Suppressor macrophage treated with lipopolysaccharide for 4 hours (primary cell): ENCODE measurements around the gene CWF19L1.

Experiments
- DNase-seq: peaks from one replicate; pipeline ENCODE4 v3.0.0-alpha.2; 2020

Gene CWF19L1

DNA sequence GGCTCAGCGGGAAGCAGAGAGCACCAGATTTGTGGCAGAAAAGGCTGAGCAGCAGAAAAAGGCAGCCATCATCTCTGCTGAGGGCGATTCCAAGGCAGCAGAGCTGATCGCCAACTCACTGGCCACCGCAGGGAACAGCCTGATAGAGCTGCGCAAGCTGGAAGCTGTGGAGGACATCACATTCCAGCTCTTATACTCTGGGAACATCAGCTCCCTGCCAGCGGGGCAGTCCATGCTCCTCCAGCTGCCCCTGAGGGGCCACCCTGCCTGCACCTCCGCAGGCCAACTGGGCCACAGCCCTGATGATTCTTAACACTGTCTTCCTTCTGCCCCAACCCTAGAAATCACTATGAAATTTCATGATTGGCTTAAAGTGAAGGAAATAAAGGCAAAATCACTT, 18.6 kb downstream of the CWF19L1 start:
- DNase-seq = no peak

DNA sequence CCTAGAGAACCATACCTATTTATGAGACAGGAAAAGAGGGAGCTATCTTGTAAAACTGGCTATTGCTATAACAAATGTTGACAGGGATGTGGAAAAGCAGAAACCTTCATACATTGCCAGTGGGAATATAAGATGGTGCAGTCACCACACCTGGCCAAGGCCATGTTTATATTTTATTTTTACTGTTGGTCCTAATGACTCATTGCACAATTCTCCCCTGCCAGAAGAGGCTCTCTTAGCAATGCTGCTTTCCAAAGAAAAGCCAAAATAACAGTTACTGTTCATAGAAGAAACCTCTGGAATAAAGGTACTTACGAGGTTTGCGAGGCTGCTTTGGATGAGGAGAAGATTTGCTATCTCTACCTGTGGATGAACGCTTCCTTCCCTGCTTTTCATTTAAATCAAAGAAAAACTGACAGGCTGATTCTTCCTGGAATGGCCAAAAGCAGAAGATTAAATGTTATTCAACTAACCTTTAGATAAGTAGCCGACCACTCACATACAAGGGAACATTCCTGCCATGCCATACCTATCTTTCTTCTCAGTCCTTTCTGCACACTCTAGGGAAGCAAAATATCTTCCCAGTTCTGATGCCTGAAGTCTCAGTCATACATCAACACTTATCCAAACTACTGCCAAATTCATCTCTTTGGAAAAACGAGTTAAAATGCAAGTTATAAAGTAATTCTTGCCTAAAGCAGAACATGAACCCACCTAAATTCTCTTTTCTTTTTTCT, 21.8 kb downstream of the CWF19L1 start:
- no peak for DNase-seq

DNA sequence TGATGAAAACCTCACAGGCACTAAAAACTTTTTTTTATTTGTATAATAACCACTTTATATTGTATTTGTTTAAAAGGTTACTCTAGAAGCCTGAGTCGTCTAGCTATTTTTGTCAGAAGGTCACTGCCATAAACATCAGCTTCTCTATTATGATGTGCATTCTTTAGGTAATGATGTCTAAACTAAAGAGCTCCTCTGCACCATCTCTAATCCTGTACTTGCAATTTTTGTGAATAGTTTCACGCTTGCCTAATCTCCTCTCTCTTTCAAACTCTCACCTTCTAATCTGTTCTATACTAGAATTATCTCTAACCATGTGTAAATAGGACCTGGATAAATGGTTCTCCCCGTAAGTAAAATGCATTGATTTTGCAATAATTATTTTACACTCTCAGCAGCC, 27.6 kb downstream of the CWF19L1 start:
- DNase-seq = no peak

DNA sequence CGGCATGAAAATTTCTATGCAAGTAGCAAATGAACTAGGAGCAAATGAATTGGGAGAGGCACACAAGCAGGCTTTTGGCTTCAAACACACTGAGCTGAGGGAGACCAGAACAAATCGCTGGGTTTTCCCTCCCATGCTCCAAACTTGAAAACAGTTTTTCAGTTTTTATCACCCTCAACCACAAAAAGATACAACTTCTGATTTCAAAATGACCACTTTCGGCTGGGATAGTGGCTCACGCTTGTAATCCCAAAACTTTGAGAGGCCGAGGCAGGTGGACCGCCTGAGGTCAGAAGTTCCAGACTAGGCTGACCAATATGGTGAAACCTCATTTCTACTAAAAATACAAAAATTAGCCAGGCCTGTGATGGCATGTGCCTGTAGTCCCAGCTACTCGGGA, 29.0 kb downstream of the CWF19L1 start:
- no peak for DNase-seq

DNA sequence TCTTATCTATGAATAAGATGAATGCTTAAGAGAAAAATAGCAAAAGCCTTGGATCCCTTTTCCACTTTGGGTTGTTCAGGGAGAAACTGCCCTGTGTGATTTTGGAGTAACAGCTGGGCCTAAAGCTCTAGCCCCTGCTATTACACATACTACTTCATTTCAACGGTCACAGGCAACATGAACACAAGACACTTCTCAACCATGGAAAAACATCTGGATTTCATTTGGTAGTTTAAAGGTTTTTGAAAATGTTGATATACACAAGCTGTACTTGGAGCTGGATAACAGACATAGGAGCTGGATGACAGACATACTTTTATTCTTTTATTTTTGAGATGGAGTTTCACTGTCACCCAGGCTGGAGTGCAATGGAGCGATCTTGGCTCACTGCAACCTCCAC, 35.3 kb downstream of the CWF19L1 start:
- DNase-seq = no peak

DNA sequence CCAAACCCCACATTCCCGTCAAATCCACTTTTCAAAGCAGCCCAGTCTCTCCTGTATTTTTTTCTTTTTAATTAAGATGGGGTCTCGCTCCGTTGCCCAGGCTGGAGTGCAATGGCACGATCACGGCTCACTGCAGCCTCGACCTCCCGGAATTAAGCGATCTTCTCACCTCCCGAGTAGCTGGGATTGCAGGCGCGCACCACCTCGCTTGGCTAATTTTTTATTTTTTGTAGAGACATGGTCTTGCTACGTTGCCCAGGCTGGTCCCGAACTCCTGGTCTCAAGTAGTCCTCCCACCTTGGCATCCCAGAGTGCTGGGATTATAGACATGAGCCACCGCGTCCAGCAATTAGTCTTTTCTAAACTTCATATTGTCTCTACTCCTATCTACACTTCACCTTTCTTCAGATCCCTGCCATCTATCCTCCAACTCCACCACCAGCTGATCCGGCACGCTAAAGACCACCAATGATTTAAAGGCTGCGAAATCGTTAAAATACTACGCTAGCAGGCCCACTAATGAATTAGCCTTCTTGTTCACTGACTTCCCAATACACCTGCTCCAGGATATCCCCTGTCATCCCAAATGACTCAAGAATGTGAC, 37.5 kb downstream of the CWF19L1 start:
- no peak for DNase-seq

DNA sequence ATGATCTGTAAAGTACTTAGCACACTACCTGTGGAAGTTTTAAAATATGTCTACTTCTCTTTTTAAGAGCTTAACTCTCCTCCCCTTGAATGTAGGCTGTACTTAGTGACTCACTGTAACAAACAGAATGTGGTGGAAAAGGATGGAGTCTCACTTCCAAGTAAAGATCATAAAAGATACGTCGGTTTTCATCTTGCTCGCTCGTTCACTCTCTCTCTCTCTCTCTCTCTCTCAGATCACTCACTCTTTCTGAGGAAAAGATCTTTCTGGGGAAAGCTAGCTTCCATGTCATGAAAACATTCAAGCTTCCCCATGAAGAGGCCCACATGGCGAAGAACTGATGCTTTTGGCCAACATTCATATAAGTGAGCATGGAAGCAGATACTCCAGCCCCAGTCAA, 43.6 kb downstream of the CWF19L1 start:
- no peak for DNase-seq

DNA sequence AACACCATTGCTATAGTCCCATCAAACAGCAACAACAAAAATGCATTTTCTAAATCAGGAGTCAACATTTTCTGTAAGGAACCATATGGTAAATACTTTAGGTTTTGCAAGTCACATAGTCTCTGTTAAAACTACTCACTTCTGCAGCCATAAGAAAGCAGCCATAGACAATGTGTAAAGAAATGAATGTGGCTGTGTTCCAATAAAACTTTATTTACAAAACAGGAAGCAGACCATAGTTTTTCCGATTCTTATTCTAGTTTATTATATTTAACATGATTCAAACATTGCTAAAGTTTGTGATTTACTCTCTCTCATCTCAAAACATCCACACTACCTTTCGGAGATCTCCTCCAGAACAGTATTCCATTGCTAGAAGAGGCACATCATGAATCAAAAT, 44.9 kb downstream of the CWF19L1 start:
- no peak for DNase-seq

DNA sequence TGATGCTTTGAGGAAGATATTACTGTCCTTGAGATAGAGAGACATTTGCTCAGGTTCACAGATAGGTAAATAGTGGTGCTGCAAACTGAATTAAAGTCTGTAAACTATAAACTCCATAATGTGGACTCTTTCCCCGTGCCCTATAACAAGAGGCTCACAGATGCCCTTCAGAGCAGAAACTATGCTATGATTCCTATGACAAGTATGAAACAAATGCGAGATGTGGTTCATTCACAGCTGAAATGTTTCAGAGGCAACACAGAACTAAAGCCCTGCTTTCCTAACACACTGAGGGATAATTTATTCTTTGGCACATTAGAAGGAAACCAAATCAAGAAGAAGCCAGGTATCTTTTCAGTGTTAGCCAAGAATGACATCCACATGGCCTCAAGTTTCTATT, 51.4 kb downstream of the CWF19L1 start:
- DNase-seq = no peak

DNA sequence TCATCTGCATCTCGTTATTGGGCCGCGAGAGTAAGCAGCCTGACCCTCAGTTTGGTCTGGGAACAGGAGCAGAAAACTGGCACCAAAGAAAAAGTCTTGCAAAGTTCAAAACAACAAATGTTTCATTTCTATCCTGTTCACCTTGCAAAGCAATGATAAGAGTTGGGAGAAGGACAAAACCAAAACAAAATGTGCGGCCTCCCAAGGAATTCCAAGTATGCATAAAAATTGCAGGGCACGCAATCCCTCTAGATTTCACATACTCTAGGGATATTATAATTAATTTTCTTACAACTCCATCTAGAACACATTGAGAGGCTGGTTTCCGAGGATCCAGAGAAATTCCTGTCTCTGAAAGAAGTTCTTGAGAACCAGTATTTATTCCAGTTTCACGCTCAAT, 58.1 kb downstream of the CWF19L1 start:
- no peak for DNase-seq

DNA sequence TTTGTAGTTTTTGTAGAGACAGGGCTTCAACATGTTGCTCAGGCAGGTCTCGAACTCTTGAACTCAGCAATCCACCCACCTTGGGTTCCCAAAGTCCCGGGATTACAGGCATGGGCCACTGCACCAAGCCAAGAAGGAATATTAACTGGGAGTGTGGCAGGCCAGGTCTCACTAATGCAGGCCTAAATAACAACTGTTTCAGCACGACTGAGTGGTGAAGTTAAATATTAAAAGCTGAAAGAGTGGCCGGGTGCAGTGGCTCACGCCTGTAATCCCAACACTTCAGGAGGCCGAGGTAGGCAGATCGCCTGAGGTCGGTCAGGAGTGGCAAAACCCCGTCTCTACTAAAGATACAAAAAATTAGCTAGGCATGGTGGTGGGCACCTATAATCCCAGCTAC, 59.2 kb downstream of the CWF19L1 start:
- no peak for DNase-seq

DNA sequence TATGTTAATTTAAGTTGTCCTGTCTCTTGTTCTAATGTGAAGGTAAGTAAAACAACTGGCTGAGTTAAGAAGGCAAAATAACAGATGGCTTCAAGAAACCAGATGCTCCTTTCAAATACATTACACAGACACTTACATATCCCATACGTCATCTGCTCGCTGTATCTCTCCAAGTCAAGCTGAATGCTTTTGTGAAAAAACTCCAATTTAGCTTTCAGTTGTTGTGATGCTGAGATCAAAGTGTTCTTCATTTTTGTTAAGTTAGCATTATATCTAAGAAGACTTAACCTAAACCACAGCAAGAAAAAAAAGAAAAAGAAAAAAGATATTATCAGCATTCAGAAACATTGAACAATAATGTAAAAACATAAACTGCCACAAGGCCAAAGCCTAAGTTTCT, 63.1 kb downstream of the CWF19L1 start:
- DNase-seq = no peak

DNA sequence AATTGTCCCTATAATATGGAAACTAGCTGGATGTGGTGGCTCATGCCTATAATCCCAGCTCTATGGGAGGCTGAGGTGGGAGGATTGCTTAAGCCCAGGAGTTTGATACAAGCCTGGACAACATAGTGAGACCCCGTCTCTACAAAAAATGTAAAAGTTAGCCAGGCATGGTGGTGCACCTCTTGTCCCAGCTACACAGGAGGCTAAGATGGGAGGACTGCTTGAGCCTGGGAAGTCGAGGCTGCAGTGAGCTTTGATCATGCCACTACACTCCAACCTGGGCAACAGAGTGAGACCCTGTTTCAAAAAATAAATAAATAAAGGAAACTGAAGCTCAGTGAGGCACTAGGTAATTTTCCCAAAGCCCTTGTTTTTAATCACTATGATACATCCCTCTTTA, 65.9 kb downstream of the CWF19L1 start:
- no peak for DNase-seq

DNA sequence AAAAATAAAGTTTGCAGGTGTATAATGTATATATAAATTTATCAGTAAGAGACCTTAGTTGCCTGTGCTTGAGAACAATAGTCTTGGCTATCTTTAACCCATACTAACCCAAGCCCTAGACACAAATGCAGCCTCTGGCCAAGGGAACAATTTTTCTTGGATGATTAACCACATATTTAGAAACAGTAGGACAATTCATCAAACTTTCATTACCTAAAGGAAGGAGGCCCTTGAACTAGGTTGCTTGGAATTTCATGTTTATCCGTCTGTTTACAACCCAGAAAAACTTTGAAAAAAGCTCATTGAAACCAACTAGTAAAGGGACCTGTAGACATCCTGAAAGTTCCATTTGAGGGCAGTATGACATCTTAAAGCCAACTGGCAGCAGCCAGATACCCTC, 72.7 kb downstream of the CWF19L1 start:
- DNase-seq = no peak

DNA sequence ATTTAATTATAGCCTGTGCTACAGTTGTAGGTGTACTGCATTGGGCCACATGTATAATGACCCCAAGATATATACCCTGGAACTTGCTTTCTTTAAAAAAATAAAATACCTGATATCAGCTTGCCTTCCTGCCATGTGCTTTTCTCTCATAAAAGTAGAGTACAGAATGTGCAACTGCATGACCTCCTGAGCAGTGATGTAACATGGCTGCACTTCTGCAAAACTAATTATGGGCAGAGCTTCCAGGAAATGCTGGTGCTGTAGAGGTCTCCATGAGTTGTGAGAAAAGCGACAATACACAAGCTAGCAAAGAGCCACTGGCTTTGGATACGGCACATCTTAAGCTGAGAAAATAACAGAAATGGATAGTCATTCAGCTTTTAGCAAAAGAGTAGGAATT, 75.1 kb downstream of the CWF19L1 start:
- peak; percentile 72 for DNase-seq

DNA sequence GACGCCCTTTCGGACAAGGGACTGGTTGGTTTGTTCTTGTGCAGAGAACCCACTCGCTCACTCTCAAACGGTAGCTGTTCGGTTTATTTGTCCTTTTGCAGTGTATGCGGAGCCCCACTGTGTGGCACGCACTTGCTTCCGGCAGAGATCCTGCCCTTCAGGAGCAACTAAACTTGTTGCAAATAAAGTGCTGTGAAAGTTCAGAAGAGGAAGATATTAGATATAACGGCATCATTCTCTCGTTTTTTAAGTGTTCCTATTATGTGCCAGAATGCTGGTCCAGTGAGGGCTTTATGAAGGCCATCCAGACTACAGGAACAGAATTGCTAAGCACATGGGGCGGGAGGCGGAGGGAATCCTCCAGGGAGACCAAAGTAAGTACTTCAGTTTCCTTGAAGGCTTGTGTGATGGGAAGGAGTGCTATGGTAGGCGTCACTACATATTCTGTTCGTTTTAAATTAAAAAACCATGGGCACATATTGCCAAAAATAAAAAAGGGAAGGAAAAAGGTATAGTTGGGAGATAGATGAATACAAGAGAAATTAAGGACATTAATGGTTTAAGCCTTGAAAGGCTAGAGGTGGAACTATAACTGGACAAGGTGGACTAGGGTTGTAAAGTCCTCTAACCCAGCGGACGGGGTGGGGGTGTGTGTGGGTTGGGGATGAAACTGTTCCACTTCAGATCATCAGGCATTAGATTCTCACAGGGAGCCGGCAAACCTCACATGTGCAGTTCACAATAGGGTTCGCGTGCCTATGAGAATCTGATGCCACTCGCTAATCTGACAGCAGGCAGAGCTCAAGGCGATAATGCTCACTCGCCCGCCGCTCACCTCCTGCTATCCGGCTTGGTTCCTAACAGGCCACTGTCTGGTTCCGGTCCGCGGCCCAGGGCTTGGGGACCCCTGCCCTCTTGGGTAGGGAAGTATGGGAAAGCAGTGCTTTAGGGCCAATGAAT, 80.9 kb downstream of the CWF19L1 start:
- DNase-seq = peak; percentile 21

DNA sequence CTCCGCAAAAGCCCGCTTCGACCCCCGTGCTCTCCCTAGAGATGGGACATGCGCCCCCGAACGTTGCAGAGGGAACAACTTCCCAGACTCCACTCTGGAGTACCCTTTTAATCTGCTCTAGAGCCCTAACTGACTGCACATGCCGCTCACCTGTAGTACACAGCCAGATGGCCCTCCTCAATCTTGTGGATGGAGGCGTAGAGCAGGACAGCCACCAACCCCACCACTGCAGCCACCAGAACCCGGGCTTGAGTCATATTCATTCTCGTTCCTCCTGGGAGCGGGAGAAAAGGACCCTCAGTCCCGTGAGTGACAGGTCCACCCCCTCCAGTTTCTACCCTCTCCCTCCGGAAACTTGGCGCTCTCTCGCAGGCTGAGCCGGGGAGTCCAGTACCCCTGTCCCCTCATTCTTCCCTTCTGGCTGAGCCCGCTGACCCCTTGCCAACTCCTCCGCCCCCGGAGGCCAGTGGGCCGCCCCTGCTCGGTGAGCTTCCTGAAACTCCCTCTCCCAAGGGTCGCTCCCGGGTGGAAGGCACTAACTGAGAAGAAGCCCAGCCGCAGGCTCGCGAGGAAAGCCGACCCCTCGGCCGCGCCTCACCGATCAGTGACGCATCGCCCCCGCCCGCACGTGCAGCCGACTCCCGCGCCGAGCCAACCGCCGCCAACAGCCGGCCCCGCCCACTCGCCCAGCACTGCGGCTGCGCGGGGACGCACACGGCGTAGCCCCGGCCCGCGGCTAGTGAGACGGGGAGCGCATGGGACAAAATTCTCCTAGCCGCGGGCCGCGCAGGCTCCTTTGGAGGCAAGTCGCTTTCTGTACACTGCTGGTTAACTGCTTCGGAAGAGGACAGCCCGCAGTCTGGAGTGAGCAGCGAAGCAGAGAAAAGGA, 81.8 kb downstream of the CWF19L1 start, which contains the start of gene ERLIN1:
ERLIN1 (minus strand) TSS at position 666 of the 889 bp plus-strand sequence; CDS start at position 263, 403 bp downstream.
- peak; percentile 97 for DNase-seq

DNA sequence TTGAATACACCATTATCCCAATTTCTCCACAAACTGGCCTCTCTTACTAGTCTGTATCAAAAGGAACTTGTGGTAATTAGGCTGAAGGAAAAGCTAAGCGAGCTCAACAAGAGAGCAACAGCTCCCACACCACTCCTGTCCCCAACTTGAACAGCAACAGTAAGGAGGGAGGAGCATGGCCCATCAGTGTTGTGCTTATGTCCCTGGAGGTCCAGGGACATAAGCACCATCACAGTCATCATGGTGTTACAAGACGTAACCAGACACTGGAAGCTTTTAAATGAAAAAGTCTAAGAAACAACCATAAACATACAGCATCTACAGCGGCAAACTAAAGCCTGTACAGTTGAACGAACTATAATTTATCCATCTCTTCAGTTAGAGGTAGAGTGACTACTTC, 82.6 kb downstream of the CWF19L1 start:
- peak; percentile 6 for DNase-seq

DNA sequence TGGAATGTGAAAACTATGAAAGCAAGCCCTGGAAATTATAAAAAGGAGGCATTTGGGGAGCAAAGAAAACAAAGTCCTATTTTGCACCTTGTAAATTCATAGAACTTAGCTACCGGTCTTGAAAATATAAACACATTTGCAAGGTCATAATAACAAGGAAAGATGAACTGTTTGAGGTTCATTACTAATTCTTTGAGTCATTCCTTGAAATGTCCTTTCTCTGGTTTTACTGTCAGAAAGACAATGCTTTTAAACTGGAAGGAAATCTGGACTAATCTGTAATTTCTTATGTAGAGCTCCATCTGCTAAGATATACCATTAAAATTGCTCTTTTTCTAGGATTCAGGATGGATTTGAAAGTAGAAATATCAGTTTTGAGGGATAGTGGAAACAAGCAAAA, 83.0 kb downstream of the CWF19L1 start:
- peak; percentile 11 for DNase-seq

DNA sequence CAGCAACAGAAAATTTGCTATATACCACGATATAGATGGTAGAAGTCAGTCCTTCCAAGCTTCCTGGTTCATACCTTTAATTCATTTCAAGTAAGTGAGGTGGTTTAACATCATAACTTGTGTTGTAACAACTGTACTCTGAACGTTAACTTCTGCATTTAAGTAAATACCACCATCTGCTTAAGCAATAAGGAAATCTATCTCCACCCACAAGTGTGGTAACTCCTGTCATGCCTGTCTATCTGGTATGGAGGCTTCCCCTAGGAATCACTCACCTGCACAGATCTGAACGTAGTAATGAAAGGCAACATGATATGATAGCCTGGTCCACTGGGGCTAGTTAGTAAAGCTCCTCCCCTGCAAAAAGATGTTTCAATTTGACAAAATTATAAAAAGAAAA, 84.0 kb downstream of the CWF19L1 start:
- DNase-seq = peak; percentile 77

DNA sequence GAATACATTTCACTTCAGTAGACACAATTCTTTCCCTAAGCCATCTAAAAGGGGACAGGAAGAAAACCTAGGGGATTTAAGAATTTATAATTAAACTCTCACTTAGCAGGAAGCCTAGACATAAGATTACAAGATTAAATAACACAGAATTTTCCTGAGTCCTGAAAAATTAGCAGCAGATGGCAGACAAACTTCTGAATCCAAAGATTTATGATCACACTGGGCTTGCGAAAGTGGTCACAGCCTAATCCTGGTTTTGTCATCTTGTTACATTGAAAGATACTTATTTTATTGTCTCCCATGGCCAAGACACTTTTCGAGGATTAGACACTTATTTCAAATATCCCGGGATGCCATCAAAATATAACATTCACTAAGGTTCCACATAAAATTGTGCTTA, 84.5 kb downstream of the CWF19L1 start:
- DNase-seq = peak; percentile 6
